Inferior parietal cortex (tissue), 1 donor: ENCODE results near the gene VGLL4.

Source experiments
- DNase-seq: peaks from one replicate; pipeline ENCODE4 v3.0.0-alpha.2; 2016; ENCODE audit errors: extremely low spot score

Gene VGLL4

GRCh38 chr3:11507719-11508118 lies 136.0 kb downstream of the VGLL4 start:
- no peak for DNase-seq
